Measurements from ENCODE around the gene LAMC2.
A peak's percentile ranks its signal among the peaks of the same experiment; 100 is the strongest.
"Not testable (repeated sequence)": the region's sequence is repeated elsewhere in the genome, so short reads cannot be mapped to it uniquely, and the experiment has no call there.

The LAMC2 gene

DNA sequence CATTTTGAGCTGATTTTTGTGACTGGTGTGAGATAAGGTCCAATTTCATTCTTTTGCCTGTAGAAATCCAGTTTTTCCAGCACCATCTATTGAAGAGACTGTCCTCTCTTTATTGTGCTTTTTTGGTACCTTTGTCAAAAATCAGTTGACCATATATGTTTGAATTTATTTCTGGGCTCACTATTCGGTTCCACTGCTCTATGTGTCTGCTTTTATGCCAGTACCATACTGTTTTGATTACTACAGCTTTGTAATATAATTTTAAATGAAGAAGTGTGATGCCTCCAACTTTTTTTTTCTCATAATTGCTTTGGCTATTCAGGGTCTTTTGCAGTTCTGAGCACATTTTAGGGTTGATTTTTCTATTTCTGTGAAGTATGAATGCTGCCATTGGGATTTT, 69.0 kb downstream of the LAMC2 start:
- no peak for DNase-seq (ENCODE audit: low read depth in 1 of 2, low spot score in 1 of 2)

GRCh38 chr1:183259924-183260323, 73.9 kb downstream of the LAMC2 start:
- DNase-seq (ENCODE audit: low read depth in 1 of 2, low spot score in 1 of 2), result no peak

DNA sequence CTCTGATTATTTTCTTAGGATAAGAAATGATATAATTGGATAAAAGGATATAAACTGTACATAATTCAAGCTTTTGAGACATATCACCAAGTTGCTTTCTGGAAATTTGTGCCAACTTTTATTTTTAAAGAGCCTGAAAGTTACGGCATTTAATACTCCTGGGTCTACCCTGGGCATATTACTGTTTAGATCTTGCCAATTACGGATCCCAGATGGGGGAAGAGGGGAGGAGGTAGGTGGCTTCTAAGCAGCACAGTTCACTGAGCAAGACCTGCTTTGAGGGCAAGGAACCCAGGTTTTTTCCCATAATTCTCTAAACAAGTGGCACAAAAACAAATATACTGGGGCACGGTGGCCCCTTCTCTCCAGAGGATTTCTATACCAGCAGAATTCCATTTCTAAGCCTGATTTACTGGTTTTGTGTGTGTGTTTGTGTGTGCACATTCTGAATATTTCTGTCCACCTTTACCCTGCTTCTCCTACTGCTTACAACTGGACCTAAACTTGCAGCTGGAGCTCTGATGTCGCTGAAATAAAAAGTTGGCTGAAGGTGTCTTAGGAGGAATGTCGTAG, 76.7 kb downstream of the LAMC2 start:
- DNase-seq (ENCODE audit: low read depth in 1 of 2, low spot score in 1 of 2), result no peak

DNA sequence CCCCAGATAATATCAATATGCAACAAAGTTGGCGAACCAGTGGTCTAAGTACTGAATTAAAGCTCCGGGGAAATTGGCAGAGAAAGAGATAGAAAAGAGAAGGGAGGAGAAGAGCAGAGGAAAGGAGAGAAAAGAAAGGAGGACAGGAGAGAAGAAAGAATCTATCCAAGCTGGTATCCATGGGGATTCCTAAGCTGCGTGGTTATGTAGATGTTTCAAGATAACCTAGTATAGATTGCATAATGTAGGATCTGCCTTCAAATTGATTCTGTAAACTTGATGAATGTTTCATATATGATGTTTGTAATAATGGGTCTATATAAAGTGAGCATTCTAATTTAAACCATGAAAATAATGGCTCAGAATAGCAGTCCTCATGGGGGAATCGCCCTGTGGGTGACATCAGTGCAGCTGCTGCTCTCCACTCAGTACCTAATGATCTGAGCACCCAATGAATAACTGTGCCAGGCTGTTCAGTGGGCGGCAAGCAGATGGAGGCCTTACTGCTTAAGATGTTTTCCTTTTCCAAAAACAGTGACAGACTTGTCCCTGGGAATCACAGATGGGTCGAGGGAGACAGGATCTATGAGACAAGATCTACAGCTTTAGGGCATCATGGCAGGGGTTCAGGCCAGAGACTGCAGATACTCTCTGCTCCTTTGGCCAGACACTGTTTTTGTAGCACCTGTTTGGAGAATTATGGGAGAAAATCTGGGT, 78.0 kb downstream of the LAMC2 start:
- DNase-seq (ENCODE audit: low read depth in 1 of 2, low spot score in 1 of 2), result no peak

GRCh38 chr1:183267646-183268431, 81.8 kb downstream of the LAMC2 start:
- DNase-seq (ENCODE audit: low read depth in 1 of 2, low spot score in 1 of 2), result no peak

- DNase-seq (ENCODE audit: low read depth in 1 of 2, low spot score in 1 of 2), result no peak
Observed at GRCh38 chr1:183270541-183271141, 84.6 kb downstream of the LAMC2 start.

- no peak for DNase-seq (ENCODE audit: low read depth in 1 of 2, low spot score in 1 of 2)
Observed at GRCh38 chr1:183272390-183272848, 86.4 kb downstream of the LAMC2 start.

DNA sequence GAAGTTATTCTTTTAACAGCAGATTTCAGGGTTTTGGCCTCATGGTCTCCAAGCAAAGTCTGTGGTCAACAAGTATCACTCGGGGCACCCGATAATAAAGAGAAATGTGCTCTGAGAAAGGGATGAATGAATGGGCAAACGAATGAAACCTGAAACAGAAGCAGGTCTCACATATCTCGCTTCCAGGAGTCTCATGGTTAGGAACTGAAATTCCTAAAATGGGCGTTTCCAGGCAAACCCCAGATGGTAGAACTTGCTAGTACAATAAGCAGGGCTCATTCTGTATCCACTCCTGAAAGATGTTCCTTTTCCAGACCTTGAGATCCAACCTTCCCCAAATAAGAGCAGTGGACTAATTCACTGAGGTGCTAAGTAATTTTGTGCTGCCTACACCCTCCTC, 87.2 kb downstream of the LAMC2 start:
- DNase-seq (ENCODE audit: low read depth in 1 of 2, low spot score in 1 of 2), result no peak

DNA sequence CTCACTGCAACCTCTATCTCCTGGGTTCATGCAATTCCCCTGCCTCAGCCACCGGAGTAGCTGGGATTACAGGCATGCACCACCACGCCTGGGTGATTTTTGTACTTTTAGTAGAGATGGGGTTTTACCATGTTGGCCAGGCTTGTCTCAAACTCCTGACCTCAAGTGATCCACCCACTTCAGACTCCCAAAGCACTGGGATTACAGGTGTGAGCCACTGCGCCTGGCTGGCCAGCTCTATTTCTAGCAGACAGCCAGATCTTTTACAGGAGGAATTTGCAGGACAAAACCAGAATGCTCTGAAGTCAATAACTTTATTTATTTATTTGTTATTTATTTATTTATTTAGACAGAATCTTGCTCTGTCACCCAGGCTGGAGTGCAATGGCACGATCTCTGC, 87.9 kb downstream of the LAMC2 start:
- DNase-seq (ENCODE audit: low read depth in 1 of 2, low spot score in 1 of 2), result not testable (repeated sequence)

DNA sequence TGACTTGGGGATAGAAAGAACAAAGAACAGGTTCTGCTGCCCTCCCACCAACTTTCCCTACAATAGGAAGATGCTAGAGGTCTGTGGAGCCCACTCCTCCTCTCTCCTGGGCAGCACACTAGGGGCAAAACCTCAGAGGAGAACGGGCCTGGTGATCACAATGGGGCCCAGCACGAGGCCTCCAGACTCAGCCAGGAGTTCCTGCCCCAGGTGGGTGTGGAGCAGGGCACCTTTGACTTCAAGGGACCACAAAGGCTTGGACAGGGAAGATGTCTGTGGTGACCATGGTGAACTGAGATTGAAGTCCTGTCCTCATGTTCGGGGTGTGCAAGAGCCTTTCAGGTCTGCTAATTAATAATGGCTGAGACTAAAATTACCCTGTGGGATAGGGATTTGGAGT, 88.8 kb downstream of the LAMC2 start:
- no peak for DNase-seq (ENCODE audit: low read depth in 1 of 2, low spot score in 1 of 2)

- no peak for DNase-seq (ENCODE audit: low read depth in 1 of 2, low spot score in 1 of 2)
Observed at GRCh38 chr1:183275322-183275721, 89.3 kb downstream of the LAMC2 start.

DNA sequence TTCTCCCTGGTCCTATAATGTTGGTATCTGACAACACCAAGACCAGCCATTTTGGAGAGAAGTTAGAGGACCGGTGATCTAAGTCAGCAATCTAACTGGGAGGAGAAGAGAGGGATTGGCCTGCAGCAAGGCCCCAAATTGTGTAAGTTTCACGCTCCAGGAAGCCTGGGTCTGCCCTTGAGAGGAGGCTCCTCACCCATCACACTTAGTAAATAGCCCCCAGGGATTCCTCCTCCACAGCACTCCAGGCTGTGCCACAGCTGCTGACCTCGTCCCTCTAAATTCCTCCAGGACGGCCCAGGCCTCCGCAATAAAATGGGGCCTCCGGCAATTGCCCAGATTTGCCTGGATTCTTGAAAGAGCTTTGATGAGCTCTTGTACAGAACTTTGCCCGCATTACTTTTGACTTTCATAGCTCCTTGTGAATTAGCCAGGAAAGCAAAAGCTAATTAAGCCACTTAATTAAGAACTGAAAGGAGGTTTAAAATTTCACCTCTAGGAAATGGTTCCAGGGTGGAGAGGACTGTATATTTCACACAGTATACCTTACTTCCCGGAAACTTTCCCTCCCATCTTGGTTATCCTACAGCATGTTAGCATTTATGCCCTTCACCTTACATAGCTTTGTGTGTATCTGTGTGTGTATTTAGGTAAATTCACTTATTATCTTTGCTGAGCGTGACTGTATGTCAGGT, 90.5 kb downstream of the LAMC2 start:
- no peak for DNase-seq (ENCODE audit: low read depth in 1 of 2, low spot score in 1 of 2)

DNA sequence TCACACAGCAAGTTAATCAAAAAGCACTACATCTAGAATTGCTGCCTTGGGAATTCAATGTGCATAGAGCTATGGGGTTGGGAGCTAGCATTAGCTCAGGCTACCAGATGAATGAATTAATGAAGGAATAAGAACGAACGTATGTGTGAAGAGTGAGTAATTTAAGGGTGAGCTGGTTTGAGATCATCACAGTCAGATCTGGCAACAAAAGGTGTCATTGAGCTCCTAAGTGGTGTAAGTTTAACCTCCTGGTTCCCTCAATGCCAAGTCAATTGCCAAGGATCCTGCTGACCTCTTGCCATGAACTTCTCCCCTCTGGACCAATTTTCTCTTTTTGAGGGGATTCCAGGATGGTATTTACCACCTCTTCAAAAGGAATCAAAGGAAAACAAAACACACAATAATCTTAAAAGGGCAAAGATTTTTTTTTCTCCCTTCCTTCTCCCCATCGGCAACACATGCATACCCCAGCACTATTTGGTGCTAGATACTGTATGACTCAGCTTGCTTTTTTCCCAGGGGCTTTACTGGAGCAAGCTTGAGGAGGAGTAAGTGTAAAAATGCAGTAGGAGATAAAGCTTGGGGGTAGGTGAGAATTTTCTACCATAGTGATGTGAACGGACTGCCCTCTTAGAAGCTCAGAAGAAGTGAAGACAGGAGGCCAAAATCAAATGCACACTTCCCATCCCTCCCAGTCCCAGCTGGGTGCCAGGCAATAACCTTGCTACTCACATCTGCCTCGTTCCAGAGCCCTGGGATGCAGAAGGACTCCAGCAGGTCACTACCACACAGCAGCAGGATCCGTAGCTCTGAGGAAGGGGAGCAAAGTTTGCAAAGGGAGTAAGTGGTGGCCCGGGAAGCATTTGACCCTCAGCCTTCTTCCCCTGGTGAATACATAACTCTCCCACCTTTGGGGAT, 92.0 kb downstream of the LAMC2 start:
- DNase-seq (ENCODE audit: low read depth in 1 of 2, low spot score in 1 of 2), result no peak

DNA sequence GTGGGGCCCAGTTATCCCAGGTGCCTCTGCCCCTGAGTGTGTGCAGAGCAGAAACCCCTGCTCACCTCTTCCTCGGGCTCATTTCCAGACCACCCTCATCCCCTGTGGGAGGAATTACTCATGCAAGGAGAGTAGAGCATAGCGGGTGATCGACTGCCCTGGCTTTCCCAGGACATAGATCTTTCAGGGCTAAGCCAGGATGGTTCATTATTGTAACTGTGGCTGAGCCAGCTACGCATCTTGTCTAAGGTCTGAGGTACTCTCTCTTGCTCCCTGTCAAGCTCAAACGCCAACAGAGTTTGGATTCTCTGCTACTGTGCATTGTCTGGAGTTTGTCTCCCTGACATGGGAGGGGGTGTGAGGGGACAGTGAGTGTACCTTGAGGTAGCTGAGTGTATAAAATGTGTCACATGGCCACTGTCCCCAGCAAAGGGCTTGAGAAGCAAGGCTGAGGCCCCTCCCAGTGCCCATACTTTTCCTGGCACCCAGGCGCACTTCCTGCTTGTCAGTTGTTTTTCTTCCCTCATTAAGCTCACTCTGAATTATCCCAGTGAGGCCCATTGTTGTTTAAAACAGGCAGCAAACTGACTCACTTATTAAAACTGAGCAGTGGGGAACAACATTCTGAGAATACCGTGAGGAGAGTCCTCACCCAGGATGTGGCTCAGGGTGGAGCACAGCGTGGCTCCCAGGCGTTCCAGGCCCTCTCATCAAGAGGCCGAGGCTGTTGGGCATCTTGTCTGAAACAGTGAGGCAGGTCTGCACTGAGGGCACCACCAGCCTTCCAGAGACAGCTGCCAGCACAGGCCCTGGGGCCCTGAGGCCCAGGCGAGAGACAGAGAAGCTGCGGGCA, 92.9 kb downstream of the LAMC2 start:
- no peak for DNase-seq (ENCODE audit: low read depth in 1 of 2, low spot score in 1 of 2)

GRCh38 chr1:183279835-183280234, 93.8 kb downstream of the LAMC2 start:
- no peak for DNase-seq (ENCODE audit: low read depth in 1 of 2, low spot score in 1 of 2)

GRCh38 chr1:183281039-183281438, 95.0 kb downstream of the LAMC2 start:
- DNase-seq (ENCODE audit: low read depth in 1 of 2, low spot score in 1 of 2), result no peak

DNA sequence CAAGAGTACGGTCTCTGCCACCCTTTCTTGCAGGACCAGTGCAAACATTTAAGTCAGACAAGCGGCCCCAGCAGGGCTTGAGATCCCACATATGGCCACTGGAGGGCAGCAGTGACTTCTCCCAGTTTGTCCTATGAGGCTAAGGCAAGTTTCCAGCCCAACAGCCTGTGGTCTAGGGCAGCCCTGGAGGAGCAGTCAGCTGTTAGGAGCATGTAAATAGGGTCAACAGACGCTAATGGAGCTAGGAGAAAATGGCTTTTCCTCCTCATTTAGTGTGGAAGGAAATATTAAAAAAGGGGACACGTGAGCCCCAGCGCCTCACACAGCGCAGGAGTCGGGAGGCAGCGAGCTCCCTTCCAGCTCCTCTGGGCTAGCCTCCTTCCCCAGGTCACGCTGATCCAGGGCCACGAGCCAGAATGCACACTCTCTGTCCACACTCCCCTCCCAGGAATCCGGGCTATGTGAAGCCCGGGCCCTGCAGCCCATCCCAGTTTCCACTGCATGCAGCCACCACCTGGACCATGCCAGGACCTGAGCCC, 95.6 kb downstream of the LAMC2 start:
- peak; percentile 52 to 62 for DNase-seq (ENCODE audit: low read depth in 1 of 2, low spot score in 1 of 2)

GRCh38 chr1:183282101-183282855, 96.2 kb downstream of the LAMC2 start:
- no peak for DNase-seq (ENCODE audit: low read depth in 1 of 2, low spot score in 1 of 2)

Measured in activated CD4-positive, alpha-beta T cell treated with anti-CD3 and anti-CD28 coated beads, Interleukin-2, amount 50 U/mL, for 24 hours (primary cell).